ENCODE data around the gene NT5E.

NT5E gene

DNA sequence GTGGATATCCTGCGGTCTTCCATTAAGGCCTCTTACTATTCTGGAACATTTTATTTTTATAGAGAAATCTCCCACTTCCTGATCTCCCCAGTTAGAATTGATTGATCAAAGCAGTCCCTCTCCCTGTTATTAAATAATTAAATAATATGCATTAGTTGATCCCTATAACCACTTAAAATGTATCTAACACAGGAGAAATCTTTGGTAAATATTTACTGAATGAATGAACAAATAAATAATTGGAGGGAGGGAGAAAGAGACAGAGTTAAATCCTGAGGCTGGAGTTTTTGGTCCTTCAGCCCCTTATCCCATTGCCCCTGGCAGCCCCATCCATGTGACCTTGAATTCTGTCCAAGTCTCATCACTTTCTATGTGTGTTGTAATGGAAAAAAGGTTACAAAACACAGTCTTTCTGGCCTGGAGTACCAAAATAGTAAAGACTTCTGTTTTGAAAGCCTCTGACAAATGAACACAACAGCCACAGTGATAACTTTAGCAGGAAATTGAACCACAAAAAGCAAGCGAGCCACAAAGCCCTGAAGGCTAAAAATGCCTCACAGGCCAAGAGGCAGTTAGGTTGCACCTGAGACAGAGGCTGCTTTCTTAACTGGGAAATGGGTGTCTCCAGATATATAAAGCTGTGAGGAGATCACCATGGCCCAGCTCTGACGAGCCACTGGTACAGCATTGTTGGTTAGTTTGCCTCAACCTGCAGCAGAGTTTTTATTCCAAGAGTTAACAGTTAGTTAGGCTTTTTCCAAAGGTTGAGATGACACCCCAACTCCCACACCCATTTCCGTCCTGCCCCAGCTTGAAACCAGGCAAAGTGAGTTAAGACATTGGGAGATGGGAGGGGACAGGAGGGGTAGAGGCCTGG is 11.3 kb downstream of the NT5E start:
- peak; percentile 95 to 97 for DNase-seq

DNA sequence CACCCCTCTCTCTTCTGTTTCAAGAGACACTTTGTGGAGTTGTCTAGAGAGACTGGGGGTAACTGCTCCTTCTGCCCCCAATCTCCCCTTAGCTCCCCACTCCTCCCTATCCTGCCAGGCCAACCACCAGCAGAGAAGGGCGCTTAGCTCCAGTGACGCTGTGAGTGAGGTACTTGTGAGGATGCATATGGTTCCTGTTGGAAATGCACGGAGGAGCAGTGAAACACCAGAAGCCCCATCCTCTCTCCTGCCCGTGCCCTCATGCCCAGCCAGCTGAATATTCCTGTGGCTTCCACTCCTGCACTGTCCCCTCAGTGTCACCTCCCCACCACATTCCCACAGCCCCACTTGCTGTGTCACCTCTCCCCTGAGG is 11.9 kb downstream of the NT5E start:
- no peak for DNase-seq

- DNase-seq: no peak
Observed at GRCh38 chr6:85462673-85463072, 12.8 kb downstream of the NT5E start.

GRCh38 chr6:85463621-85464259 is 13.9 kb downstream of the NT5E start:
- no peak for DNase-seq

- DNase-seq: peak; percentile 88
Observed at GRCh38 chr6:85464260-85464644, 14.4 kb downstream of the NT5E start.

GRCh38 chr6:85464722-85465150 is 14.9 kb downstream of the NT5E start:
- DNase-seq: peak; percentile 40 to 55

DNA sequence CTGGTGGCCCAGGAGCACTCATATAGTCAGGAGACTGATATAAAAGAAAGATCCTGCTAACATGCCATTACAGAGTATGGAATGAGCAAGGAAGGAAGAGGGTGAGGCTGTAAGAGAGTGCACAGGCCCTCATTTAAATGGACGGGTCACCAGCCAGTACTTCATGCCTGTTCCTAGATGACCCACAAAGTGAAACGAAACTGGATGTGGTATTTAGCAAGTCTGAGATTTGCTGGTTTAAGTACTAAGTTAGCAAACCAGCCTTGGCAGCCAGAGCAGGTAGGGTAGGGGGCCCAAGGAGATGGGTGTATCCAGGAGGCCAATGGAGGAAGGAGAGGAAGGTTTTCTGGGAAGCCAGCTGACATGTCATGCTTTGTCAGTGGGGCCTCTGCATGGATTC is 15.9 kb downstream of the NT5E start:
- DNase-seq: no peak

DNA sequence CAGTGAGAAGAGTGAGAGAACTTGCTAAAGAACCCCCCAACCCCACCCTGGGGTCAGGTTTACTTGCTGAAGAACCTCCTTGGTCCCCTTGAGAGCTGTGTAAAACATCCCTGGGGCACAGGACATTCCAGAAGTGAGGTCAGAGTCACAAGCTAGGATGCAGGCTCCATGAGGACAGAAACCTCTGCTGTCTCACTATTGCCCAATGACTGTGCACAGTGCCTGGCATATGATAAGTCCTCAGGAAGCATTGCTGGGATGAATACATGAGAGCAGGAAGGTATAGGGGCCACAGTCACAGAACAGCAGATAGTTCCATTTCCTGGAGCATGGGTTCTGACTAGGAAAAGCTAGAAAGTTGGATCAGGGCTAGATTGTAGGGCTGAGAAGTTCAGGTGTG is 18.4 kb downstream of the NT5E start:
- no peak for DNase-seq

- DNase-seq: no peak
Observed at GRCh38 chr6:85469276-85470022, 19.6 kb downstream of the NT5E start.

DNA sequence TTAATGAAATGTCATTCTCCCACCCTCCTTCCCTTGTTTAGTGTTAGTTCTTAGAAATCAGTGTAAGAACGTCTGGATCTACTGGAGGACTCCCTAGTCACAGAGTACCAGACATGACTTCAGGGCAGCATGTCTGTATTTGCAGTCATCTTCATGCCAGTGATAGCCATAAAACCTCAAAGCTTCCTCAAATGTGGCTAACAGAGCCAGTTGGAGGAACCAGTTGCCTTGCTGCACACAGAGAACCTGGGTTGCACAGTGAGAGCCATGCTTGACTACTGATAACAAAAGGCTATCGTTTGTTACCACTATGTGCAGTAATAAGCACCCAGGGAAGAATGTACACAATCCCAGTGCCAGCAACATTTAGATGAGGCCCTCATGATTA is 20.1 kb downstream of the NT5E start:
- peak; percentile 81 to 91 for DNase-seq

DNA sequence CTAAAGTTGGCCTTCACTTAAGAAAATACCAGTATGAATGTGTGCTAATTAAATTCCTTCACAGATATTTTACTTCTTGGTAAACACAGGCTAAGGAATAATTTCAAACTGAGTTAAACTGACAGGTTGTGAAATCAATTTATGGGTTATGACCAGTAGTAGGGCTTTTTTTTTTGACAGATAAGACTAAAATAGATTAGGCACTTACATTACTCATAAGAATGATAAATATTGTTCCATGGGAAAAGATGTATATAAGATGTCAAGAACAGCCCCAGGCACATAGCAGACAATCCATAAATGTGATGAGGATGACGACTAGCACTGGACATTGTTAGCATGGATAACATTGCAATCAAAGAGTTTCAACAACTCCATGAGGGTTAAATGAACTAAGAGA is 22.9 kb downstream of the NT5E start:
- DNase-seq: no peak

DNA sequence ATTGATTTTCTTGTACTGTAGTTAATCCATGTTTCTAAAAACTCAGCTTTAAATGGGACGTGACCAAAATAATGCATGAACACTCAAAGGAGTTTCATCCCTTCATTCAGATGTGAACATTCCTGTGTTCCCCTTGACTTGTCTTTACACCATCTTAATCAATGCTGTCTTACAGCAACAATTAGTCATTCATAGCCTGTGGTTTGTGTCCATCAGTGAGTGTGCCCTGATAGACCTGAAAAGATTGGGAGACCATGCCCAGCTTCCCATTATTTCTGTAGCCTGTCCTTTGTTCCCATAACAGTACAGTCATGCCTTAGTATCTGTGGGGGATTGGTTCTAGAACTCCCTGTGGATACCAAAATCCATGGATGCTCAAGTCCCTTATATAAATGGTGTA is 23.9 kb downstream of the NT5E start:
- DNase-seq: no peak

DNA sequence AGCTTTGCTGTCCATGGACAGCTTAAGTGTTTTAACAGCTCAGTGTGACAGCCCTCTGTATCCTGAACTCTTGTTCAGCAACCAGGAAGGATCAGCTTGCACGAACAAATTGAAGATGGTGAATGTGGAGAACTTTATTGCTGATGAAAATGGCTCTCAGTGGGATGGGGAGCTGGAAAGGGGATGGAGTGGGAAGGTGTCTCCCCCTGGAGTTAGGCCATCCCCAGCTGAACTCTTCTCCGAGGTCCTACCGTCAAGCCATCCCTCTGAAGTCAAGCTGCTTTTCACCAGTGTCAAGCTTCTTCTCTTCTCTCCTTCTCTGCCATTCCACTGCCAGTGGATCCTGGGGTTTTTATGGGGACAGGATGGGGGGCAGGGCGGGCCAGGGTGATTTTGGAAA is 26.6 kb downstream of the NT5E start:
- DNase-seq: no peak

DNA sequence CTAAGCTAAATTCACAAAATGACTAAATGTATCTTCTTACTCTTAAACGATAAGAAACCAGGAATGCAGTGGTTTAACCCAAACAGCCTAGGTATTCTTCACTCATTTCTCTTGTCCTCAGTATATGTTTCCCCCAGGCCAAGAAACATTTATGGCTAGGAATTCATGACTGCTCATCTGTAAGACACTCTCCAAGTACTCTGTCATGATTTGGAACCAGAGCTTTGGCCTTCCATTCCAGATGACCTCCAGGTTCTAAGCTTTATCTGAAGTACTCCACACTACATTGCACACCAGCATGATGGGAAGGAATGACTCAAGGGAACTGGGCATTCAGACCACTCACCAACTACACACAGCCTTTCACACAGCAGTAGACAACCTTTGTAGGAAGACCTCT is 29.3 kb downstream of the NT5E start:
- no peak for DNase-seq

GRCh38 chr6:85482206-85482904 is 32.5 kb downstream of the NT5E start:
- no peak for DNase-seq

GRCh38 chr6:85482905-85483700 is 33.2 kb downstream of the NT5E start:
- DNase-seq: peak; percentile 63 to 67

DNA sequence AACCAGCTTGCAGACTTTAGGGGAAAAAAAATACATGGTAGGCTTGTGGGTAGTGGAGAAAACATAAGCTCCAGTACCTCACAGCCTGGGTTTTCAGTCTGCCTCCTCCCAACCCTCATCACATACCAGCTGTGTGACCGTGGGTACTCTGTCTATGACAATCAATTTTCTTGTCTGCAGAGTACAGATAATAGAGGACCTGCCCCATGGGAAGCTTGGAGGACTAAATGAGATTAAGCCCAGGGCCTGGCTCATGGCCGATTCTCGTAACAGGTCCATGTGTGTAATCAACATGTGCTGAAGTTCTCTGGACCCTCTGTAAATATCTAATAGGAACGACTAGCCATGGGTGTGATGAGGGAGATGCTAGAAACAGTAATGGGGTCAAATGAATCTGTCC is 34.0 kb downstream of the NT5E start:
- no peak for DNase-seq

DNA sequence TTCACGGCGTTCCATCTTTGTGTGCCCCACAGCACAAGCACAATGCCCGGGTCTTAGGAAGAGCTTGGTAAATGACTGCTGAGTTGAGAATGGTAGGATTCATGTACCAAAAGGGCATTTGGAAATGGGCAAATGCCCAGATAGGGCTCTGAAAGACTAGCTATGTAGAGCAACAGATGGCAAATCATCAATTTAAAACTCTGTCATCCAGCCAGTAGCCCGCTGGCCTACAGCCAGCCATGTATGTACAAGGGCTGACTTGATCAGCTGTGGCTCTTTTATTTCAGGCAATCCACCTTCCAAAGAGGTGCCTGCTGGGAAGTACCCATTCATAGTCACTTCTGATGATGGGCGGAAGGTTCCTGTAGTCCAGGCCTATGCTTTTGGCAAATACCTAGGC is 35.1 kb downstream of the NT5E start:
- no peak for DNase-seq

- DNase-seq: no peak
Observed at GRCh38 chr6:85490516-85491248, 40.8 kb downstream of the NT5E start.

- peak; percentile 50 to 65 for DNase-seq
Observed at GRCh38 chr6:85493389-85493788, 43.5 kb downstream of the NT5E start.
